OCI-LY7 (cell line): Measurements from ENCODE around the gene DDX50. TPM values are rescaled to one million over a fixed set of nuclear protein-coding genes. Genes with fewer than 3 reads are reported as not detected.
A peak's percentile ranks its signal among the peaks of the same experiment; 100 is the strongest.
"Not testable (repeated sequence)": the region's sequence is repeated elsewhere in the genome, so short reads cannot be mapped to it uniquely, and the experiment has no call there.

Experiments
- BruUV-seq: library from RNA; stranded (reverse); fragments of 400-500 nt; replicated peaks from 2 replicates; lab custom pipeline; 2021; lab: Mats Ljungman, UMichigan
- CTCF ChIA-PET: fragments of 300-600 bp; sonication (Branson Sonifier 250); formaldehyde crosslinking; loops from one replicate; lab custom pipeline; 2022; ENCODE audit warnings: antibody characterized with exemption; ENCODE audit not compliant: unreplicated experiment; lab: Charles Lee
- POLR2A ChIA-PET: fragments of 300-600 bp; sonication (Branson Sonifier 250); formaldehyde crosslinking; loops from one replicate; lab custom pipeline; 2022; ENCODE audit warnings: antibody characterized with exemption; lab: Charles Lee
- DNase-seq: peaks from one replicate; pipeline ENCODE4 v3.0.0-alpha.2; 2015; ENCODE audit warnings: low spot score
- H2AFZ ChIP-seq: fragments of 200-600 bp; sonication (generic), shearing (Covaris generic); 2 replicates; pipeline ENCODE4 v1.6.1; 2014; ENCODE audit warnings: mild to moderate bottlenecking, antibody characterized with exemption, low read length, moderate library complexity
- H3K27ac ChIP-seq: fragments of 200-600 bp; sonication (generic); 2 replicates; pipeline ENCODE4 v1.5.1; 2014; ENCODE audit warnings: mixed run types, low read depth, mild to moderate bottlenecking, moderate library complexity, low read length, inconsistent platforms; ENCODE audit not compliant: poor library complexity, severe bottlenecking
- H3K36me3 ChIP-seq: fragments of 200-600 bp; sonication (generic); 2 replicates; pipeline ENCODE4 v1.6.1; 2014; ENCODE audit warnings: mild to moderate bottlenecking, antibody characterized with exemption, low read length, moderate library complexity, mixed read lengths; ENCODE audit not compliant: insufficient read depth
- H3K4me1 ChIP-seq: fragments of 200-600 bp; sonication (generic); 2 replicates; pipeline ENCODE4 v1.5.1; 2014; ENCODE audit warnings: mild to moderate bottlenecking, low read length; ENCODE audit not compliant: insufficient read depth, poor library complexity, severe bottlenecking
- H3K4me2 ChIP-seq: fragments of 200-600 bp; sonication (generic); 2 replicates; pipeline ENCODE4 v1.6.1; 2014; ENCODE audit warnings: mild to moderate bottlenecking, low read length
- H3K4me3 ChIP-seq: fragments of 200-600 bp; sonication (generic); 2 replicates; pipeline ENCODE4 v1.5.1; 2014; ENCODE audit warnings: mild to moderate bottlenecking, low read depth, low read length; ENCODE audit not compliant: poor library complexity, severe bottlenecking
- H3K79me2 ChIP-seq: fragments of 200-600 bp; sonication (generic); 2 replicates; pipeline ENCODE4 v1.6.1; 2016; ENCODE audit warnings: low read depth, mild to moderate bottlenecking, low read length, moderate library complexity, mixed read lengths; ENCODE audit not compliant: insufficient read depth
- H3K9me2 ChIP-seq: fragments of 200-600 bp; sonication (generic); 2 replicates; pipeline ENCODE4 v1.6.1; 2016; ENCODE audit warnings: mild to moderate bottlenecking, low read length, mixed read lengths; ENCODE audit not compliant: insufficient read depth
- H3K9me3 ChIP-seq: fragments of 200-600 bp; sonication (generic); 2 replicates; pipeline ENCODE4 v1.6.1; 2014; ENCODE audit warnings: mild to moderate bottlenecking, mixed run types, low read length, mixed read lengths
- H4K20me1 ChIP-seq: fragments of 200-600 bp; sonication (generic); 2 replicates; pipeline ENCODE4 v1.6.1; 2014; ENCODE audit warnings: mild to moderate bottlenecking, antibody characterized with exemption, low read length, moderate library complexity, mixed read lengths; ENCODE audit not compliant: insufficient read depth
- EZH2phosphoT487 ChIP-seq: fragments of 200-600 bp; sonication (generic); IDR thresholded peaks from 2 replicates; pipeline ENCODE4 v1.6.1; 2018; ENCODE audit warnings: low read depth, borderline replicate concordance, mild to moderate bottlenecking, mixed run types, antibody characterized with exemption, low read length, moderate library complexity, mixed read lengths
- intact Hi-C: fragments of 100-400 bp; cut with micrococcal nuclease; formaldehyde crosslinking; loops from one replicate; pipeline ENCODE4 v1.10.0; 2022; ENCODE audit not compliant: unreplicated experiment
- total RNA-seq, 2 experiments: library from RNA; depleted of rRNA in 1 of 2; stranded (reverse); fragments of >200 nt in 1 of 2; shearing (Covaris generic) in 1 of 2; gene quantifications; 2 replicates each; pipeline ENCODE4 v1.2.3, GENCODE V29; 2014 to 2022
- TF ChIP-seq, protein P1 (sequence below): fragments of 200-600 bp; sonication (generic); conservative IDR thresholded peaks from 2 replicates; pipeline ENCODE4 v1.5.1; 2014; ENCODE audit warnings: mild to moderate bottlenecking, antibody characterized with exemption, low read length, moderate library complexity, mixed read lengths

Gene DDX50
- total RNA-seq, 2 experiments from 2014 or later, result 31.1 to 49.1 TPM

DNA sequence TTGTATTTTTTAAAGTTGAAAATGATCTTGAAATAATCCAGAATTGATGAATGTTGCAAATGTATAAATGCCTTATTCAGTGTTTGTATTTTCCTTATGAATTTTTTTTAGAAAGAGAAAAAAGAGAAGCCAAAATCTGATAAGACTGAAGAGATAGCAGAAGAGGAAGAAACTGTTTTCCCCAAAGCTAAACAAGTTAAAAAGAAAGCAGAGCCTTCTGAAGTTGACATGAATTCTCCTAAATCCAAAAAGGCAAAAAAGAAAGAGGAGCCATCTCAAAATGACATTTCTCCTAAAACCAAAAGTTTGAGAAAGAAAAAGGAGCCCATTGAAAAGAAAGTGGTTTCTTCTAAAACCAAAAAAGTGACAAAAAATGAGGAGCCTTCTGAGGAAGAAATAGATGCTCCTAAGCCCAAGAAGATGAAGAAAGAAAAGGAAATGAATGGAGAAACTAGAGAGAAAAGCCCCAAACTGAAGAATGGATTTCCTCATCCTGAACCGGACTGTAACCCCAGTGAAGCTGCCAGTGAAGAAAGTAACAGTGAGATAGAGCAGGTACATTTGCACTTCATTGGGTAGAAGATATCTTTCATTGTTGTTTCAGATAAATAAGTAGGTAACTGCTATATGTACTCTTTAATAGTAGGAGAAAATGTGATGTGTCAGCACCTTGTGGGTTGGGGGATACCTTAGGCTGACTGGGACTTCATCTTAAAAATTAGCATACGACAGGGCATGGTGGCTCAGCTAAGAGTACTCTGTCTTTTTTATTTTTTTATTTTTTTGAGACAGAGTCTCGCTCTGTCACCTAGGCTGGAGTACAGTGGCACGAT, 58.8 kb downstream of the DDX50 start:
- Histone ChIP-seq H4K20me1 (peaks cover 51% of the 10 kb centered on the region), H3K9me2 (no peaks in the 10 kb centered on the region), H3K27ac (no peak overlapping the region), H3K36me3 (peaks cover 86% of the 10 kb centered on the region), H2AFZ (no peak overlapping the region), H3K4me2 (peak overlapping the region; percentile 42), H3K9me3 (no peaks in the 10 kb centered on the region), H3K4me3 (peak overlapping the region; percentile 31), H3K4me1 (peaks cover 35% of the 10 kb centered on the region), H3K79me2 (peaks cover 91% of the 10 kb centered on the region)
- ChIA-PET CTCF (no interaction called here), POLR2A (interaction anchor here (0.7 to 2.6 kb wide), 3 partner anchors 8 to 11 kb away, joined by 3 to 11 read pairs (median 4); no protein-coding TSS in a partner anchor)
- no peak for DNase-seq
- intact Hi-C loops, result no loop called here
- TSS peak; percentile 18 for BruUV-seq
- TF ChIP-seq, protein P1, sequence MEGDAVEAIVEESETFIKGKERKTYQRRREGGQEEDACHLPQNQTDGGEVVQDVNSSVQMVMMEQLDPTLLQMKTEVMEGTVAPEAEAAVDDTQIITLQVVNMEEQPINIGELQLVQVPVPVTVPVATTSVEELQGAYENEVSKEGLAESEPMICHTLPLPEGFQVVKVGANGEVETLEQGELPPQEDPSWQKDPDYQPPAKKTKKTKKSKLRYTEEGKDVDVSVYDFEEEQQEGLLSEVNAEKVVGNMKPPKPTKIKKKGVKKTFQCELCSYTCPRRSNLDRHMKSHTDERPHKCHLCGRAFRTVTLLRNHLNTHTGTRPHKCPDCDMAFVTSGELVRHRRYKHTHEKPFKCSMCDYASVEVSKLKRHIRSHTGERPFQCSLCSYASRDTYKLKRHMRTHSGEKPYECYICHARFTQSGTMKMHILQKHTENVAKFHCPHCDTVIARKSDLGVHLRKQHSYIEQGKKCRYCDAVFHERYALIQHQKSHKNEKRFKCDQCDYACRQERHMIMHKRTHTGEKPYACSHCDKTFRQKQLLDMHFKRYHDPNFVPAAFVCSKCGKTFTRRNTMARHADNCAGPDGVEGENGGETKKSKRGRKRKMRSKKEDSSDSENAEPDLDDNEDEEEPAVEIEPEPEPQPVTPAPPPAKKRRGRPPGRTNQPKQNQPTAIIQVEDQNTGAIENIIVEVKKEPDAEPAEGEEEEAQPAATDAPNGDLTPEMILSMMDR, result no peak
- no peak for TF ChIP-seq EZH2phosphoT487

DNA sequence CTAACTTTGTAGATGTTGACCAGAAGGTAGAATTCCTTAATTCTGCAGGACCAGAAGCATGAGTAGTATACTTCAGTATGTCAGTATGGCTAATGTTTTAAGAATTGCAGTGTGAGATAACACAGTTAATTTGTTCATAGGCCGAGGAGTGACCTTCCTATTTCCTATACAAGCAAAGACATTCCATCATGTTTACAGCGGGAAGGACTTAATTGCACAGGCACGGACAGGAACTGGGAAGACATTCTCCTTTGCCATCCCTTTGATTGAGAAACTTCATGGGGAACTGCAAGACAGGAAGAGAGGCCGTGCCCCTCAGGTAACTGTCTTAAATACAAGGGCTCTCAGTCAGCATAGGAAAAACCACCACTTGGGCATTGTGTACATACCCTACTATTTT, 62.0 kb downstream of the DDX50 start:
- TF ChIP-seq, protein P1, result no peak
- no peak for TF ChIP-seq EZH2phosphoT487
- no peak for DNase-seq
- H4K20me1 ChIP-seq, result peaks cover 44% of the 10 kb centered on the region
- H3K79me2 ChIP-seq, result peaks cover 78% of the 10 kb centered on the region
- no peak overlapping the region for H2AFZ ChIP-seq
- no peaks in the 10 kb centered on the region for H3K9me2 ChIP-seq
- no peak overlapping the region for H3K4me2 ChIP-seq
- no TSS peak for BruUV-seq
- intact Hi-C loops, result no loop called here
- peaks cover 25% of the 10 kb centered on the region for H3K4me1 ChIP-seq
- CTCF ChIA-PET, result no interaction called here
- H3K9me3 ChIP-seq, result no peaks in the 10 kb centered on the region
- no peak overlapping the region for H3K4me3 ChIP-seq
- H3K27ac ChIP-seq, result no peak overlapping the region
- POLR2A ChIA-PET, result no interaction called here
- peaks cover 100% of the 10 kb centered on the region for H3K36me3 ChIP-seq

DNA sequence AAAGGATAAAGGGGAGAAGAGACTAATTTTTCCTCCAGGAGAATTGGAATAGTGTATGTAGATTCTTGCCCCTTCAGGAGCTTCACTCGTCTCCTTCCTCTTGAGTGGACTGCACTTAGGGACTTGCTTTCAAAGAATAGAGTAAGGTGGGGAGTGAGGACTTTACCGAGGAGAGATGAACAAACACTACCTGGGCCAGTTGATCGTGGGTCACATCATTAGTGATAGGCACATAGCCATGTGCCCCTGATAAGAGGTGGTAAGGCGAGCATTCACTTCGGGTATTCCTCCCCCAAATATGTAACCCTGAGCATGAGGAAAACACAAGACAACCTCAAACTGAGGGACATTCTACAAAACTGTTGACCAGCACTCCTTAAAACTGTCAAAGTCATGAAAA, 72.9 kb downstream of the DDX50 start:
- Histone ChIP-seq H2AFZ (no peak overlapping the region), H3K9me3 (no peaks in the 10 kb centered on the region), H3K36me3 (peaks cover 100% of the 10 kb centered on the region), H3K4me3 (no peak overlapping the region), H3K4me2 (no peak overlapping the region), H3K4me1 (no peaks in the 10 kb centered on the region), H4K20me1 (peaks cover 21% of the 10 kb centered on the region; the same call in 1 of the 2 replicates), H3K9me2 (no peaks in the 10 kb centered on the region), H3K27ac (no peak overlapping the region), H3K79me2 (peaks cover 22% of the 10 kb centered on the region; the same call in 1 of the 2 replicates)
- TSS peak; percentile 11 for BruUV-seq
- intact Hi-C loops, result no loop called here
- no peak for DNase-seq
- TF ChIP-seq, protein P1, result no peak
- no peak for TF ChIP-seq EZH2phosphoT487
- ChIA-PET CTCF (no interaction called here), POLR2A (interaction anchor here (0.6 to 0.7 kb wide), 3 partner anchors 12 to 114 kb away, joined by 3 read pairs; no protein-coding TSS in a partner anchor)

DNA sequence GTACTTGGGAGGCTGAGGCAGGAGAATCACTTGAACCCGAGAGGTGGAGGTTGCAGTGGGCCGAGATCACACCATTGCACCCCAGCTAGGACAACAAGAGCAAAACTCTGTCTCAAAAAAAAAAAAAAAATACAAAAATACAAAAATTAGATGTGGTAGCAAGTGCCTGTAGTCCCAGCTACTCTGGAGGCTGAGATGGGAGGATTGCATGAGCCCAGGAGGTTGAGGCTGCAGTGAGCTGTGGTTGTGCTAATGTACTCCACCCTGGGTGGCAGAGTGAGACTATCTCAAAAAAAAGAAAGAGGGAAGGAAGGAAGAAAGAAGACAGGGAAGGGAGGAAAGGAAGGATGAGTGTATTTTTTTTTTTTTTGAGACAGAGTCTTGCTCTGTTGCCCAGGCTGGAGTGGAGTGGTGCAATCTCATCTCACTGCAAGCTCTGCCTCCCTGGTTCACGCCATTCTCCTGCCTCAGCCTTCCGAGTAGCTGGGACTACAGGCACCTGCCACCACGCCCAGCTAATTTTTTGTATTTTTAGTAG, 74.9 kb downstream of the DDX50 start:
- BruUV-seq, CTCF ChIA-PET, H2AFZ ChIP-seq, H3K9me3 ChIP-seq, H3K4me2 ChIP-seq, H3K9me2 ChIP-seq, DNase-seq, H3K27ac ChIP-seq, H3K4me3 ChIP-seq, H3K4me1 ChIP-seq: not testable (repeated sequence)
- Histone ChIP-seq H4K20me1 (peaks cover 21% of the 10 kb centered on the region; the same call in 1 of the 2 replicates), H3K79me2 (peaks cover 15% of the 10 kb centered on the region; the same call in 1 of the 2 replicates), H3K36me3 (peaks cover 98% of the 10 kb centered on the region)
- POLR2A ChIA-PET, result interaction anchor here (1.7 kb wide), 1 partner anchor 9 kb away, joined by 5 read pairs; no protein-coding TSS in a partner anchor
- intact Hi-C loops, result loop anchor here (5.0 kb wide), 1 partner anchor 224 kb away; no protein-coding TSS in a partner anchor
